Activated CD8-positive, alpha-beta T cell treated with anti-CD3 and anti-CD28 coated beads for 36 hours (primary cell): ENCODE measurements around the gene MRPL19. TPM values are rescaled to one million over a fixed set of nuclear protein-coding genes. Genes with fewer than 3 reads are reported as not detected.

Experiments
- ATAC-seq: fragments of 200-7000 bp; cut with Tn5 transposase; one replicate; pipeline ENCODE4 v1.10.0; 2021; ENCODE audit warnings: mild to moderate bottlenecking, moderate library complexity
- CTCF ChIA-PET: fragments of 350-600 bp; sonication (Branson Sonifier 250); formaldehyde crosslinking; loops from one replicate; lab custom pipeline; 2021; ENCODE audit warnings: antibody characterized with exemption; lab: Charles Lee
- POLR2A ChIA-PET: fragments of 350-600 bp; sonication (Branson Sonifier 250); formaldehyde crosslinking; loops from one replicate; lab custom pipeline; 2021; ENCODE audit warnings: antibody characterized with exemption; lab: Charles Lee
- DNase-seq: peaks from one replicate; pipeline ENCODE4 v3.0.0-alpha.2; 2020
- H3K27ac Mint-ChIP-seq: one replicate; pipeline ENCODE4 v1.8.0; 2021; ENCODE audit warnings: mild to moderate bottlenecking, mixed read lengths
- H3K27me3 Mint-ChIP-seq: one replicate; pipeline ENCODE4 v1.8.0; 2021; ENCODE audit warnings: mixed read lengths
- H3K36me3 Mint-ChIP-seq: one replicate; pipeline ENCODE4 v1.8.0; 2021; ENCODE audit warnings: low read depth, mixed read lengths
- H3K4me1 Mint-ChIP-seq: one replicate; pipeline ENCODE4 v1.8.0; 2021; ENCODE audit warnings: low read depth, mixed read lengths
- H3K4me3 Mint-ChIP-seq: one replicate; pipeline ENCODE4 v1.8.0; 2021; ENCODE audit warnings: mild to moderate bottlenecking, moderate library complexity, mixed read lengths
- H3K9me3 Mint-ChIP-seq: one replicate; pipeline ENCODE4 v1.8.0; 2021; ENCODE audit warnings: mixed read lengths
- CTCF ChIP-seq: fragments of 200-600 bp; IDR thresholded peaks from one replicate; pipeline ENCODE4 v1.8.0; 2022; ENCODE audit warnings: antibody characterized with exemption, mild to moderate bottlenecking
- intact Hi-C: fragments of 100-400 bp; cut with micrococcal nuclease; formaldehyde crosslinking; loops from one replicate; pipeline ENCODE4 v1.10.0; 2022
- total RNA-seq, 2 experiments: library from RNA; stranded (reverse); gene quantifications; one replicate each; pipeline ENCODE4 v1.2.3, GENCODE V29; 2021

The MRPL19 gene
- total RNA-seq, 2 experiments from 2014 or later = 64.3 to 75.4 TPM

DNA sequence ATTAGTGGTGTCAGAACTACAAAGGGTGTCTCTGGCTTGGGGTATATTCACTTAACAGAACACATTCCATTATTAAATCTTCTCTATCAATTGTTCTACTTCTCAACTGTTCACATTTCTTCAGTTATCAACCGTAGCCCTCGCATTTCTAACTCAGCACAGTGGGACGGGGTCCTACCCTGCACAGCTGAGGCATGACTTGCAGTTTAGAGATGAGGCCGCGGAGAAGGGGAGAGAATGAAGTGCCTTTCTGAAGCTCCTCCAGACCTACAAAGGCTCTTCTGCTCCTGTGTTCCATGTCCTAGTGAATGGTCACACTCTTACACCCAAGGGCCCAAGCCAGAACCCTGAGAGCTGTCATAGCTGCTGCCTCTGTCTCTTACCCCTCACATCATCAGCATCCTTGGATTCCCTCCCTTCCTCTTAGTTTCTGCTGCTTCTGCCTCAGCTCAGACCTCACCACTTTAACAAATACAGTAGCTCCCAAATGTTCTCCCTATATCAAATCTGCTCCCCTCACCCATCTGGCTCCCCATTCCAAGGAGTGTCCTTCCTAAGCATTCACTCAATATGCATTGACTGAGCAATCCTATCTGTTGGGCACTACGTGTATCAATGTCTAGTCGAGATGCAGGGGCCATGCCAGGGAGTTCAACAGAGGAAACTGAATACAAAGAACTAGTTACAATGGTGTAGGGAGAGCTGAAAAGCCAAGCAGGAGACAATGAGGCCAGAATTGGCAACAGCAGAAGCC is 34.3 kb upstream of the MRPL19 start:
- Mint-ChIP-seq H3K36me3 (no peaks in the 10 kb centered on the region), H3K27ac (no peak overlapping the region), H3K4me3 (no peak overlapping the region), H3K27me3 (peaks cover 44% of the 10 kb centered on the region), H3K4me1 (peaks cover 3% of the 10 kb centered on the region), H3K9me3 (no peaks in the 10 kb centered on the region)
- ATAC-seq (no peak), DNase-seq (no peak)
- ChIA-PET POLR2A (interaction anchor here (0.8 kb wide), 1 partner anchor 134 kb away, joined by 3 read pairs; no protein-coding TSS in a partner anchor), CTCF (interaction anchor here (2.0 to 2.3 kb wide), 2 partner anchors 16 to 28 kb away, joined by 7 to 8 read pairs; no protein-coding TSS in a partner anchor)
- no peak for TF ChIP-seq CTCF
- intact Hi-C loops = no loop called here

- H3K4me1 Mint-ChIP-seq = peaks cover 3% of the 10 kb centered on the region
Measured at GRCh38 chr2:75612862-75613243, 33.7 kb upstream of the MRPL19 start.

GRCh38 chr2:75614162-75614651 is 32.4 kb upstream of the MRPL19 start:
- H3K4me3 Mint-ChIP-seq = no peak overlapping the region
- intact Hi-C loops = no loop called here
- ChIA-PET CTCF (interaction anchor here (2.0 kb wide), 1 partner anchor 14 kb away, joined by 7 read pairs; no protein-coding TSS in a partner anchor), POLR2A (no interaction called here)
- H3K9me3 Mint-ChIP-seq = no peaks in the 10 kb centered on the region
- no peak for DNase-seq
- no peaks in the 10 kb centered on the region for H3K36me3 Mint-ChIP-seq
- no peak for ATAC-seq
- H3K27me3 Mint-ChIP-seq = peaks cover 32% of the 10 kb centered on the region
- no peak overlapping the region for H3K27ac Mint-ChIP-seq
- H3K4me1 Mint-ChIP-seq = no peaks in the 10 kb centered on the region
- no peak for TF ChIP-seq CTCF

More at GRCh38 chr2:75612862-75613243, 33.7 kb upstream of the MRPL19 start:
- Mint-ChIP-seq H3K27ac (no peak overlapping the region), H3K36me3 (no peaks in the 10 kb centered on the region), H3K9me3 (no peaks in the 10 kb centered on the region), H3K4me3 (no peak overlapping the region), H3K27me3 (peaks cover 42% of the 10 kb centered on the region)
- no peak for TF ChIP-seq CTCF
- POLR2A ChIA-PET = interaction anchor here (0.8 kb wide), 1 partner anchor 134 kb away, joined by 3 read pairs; no protein-coding TSS in a partner anchor
- intact Hi-C loops = no loop called here
- no peak for ATAC-seq
- CTCF ChIA-PET = interaction anchor here (2.0 to 2.3 kb wide), 2 partner anchors 15 to 27 kb away, joined by 7 to 8 read pairs; no protein-coding TSS in a partner anchor
- no peak for DNase-seq

- no peaks in the 10 kb centered on the region for H3K9me3 Mint-ChIP-seq
- no peak for TF ChIP-seq CTCF
- ChIA-PET CTCF (interaction anchor here (0.8 to 1.0 kb wide), 2 partner anchors 12 to 24 kb away, joined by 4 read pairs; no protein-coding TSS in a partner anchor), POLR2A (no interaction called here)
- no peaks in the 10 kb centered on the region for H3K36me3 Mint-ChIP-seq
- no peaks in the 10 kb centered on the region for H3K4me1 Mint-ChIP-seq
- peaks cover 19% of the 10 kb centered on the region for H3K27me3 Mint-ChIP-seq
- H3K27ac Mint-ChIP-seq = no peak overlapping the region
- DNase-seq = no peak
- intact Hi-C loops = no loop called here
- H3K4me3 Mint-ChIP-seq = no peak overlapping the region
- no peak for ATAC-seq
Measured at GRCh38 chr2:75616406-75616805, 30.2 kb upstream of the MRPL19 start.

DNA sequence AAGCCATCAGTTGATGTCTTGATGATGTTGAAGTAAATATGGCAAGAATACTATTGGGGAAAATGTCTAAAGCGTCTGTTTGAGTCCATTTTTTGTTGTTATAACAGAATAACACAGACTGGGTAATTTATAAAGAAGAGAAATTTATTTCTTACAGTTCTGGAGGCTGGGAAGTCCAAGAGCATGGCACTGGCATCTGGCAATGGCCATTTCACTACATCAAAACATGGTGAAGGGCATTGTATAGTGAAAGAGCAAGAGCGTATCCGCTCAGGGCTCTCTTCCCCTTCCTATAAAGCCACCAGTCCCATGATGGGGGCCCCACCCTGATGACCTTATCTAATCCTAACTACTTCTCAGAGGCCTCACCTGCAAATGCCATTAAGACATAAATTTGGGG is 29.6 kb upstream of the MRPL19 start:
- ChIA-PET POLR2A (no interaction called here), CTCF (no interaction called here)
- no peak for TF ChIP-seq CTCF
- Mint-ChIP-seq H3K27ac (no peak overlapping the region), H3K4me3 (no peak overlapping the region), H3K27me3 (peaks cover 15% of the 10 kb centered on the region), H3K36me3 (no peaks in the 10 kb centered on the region), H3K4me1 (no peaks in the 10 kb centered on the region), H3K9me3 (no peaks in the 10 kb centered on the region)
- no peak for ATAC-seq
- intact Hi-C loops = no loop called here
- no peak for DNase-seq
